ENCODE data around the gene KRT32. TPM values are rescaled to one million over a fixed set of nuclear protein-coding genes. Genes with fewer than 3 reads are reported as not detected.

The KRT32 gene
- total RNA-seq, 1 experiment from 2014 or later = 1.5 TPM

GRCh38 chr17:41419716-41420115, 47.5 kb downstream of the KRT32 start:
- no peaks in the 10 kb centered on the region for H4K20me1 ChIP-seq (ENCODE audit: low read length)
- ChIA-PET POLR2A (ENCODE audit: unreplicated experiment) (no interaction called here), CTCF (no interaction called here)
- no peak for ATAC-seq
- H3K9me3 ChIP-seq (ENCODE audit: low read length) = no peaks in the 10 kb centered on the region
- H3K36me3 ChIP-seq (ENCODE audit: low read depth, low read length) = no peaks in the 10 kb centered on the region
- TF ChIP-seq CTCF (conservative IDR thresholded peaks at IDR 0.05; ENCODE audit: low read depth, low read length) (no peak), EZH2 (IDR thresholded peaks at IDR 0.05; ENCODE audit: low read length, unreplicated experiment) (no peak), EZH2phosphoT487 (IDR thresholded peaks at IDR 0.05; ENCODE audit: borderline replicate concordance, low read length) (no peak)
- no peak overlapping the region for H3K9ac ChIP-seq (ENCODE audit: low read length)
- no peak overlapping the region for H3K27ac ChIP-seq (ENCODE audit: low read length)
- no TSS peak for BruUV-seq (replicated peaks)
- DNase-seq = no peak
- peaks cover 50% of the 10 kb centered on the region for H3K4me1 ChIP-seq (ENCODE audit: insufficient read depth, low read length)
- H2AFZ ChIP-seq (ENCODE audit: low read length) = no peak overlapping the region
- no peak overlapping the region for H3K4me2 ChIP-seq (ENCODE audit: low read length)
- intact Hi-C loops (cut with micrococcal nuclease) = no loop called here
- no peak overlapping the region for H3K4me3 ChIP-seq (ENCODE audit: low read length)
- no peaks in the 10 kb centered on the region for H3K27me3 ChIP-seq (ENCODE audit: low read length)
- no peaks in the 10 kb centered on the region for H3F3A ChIP-seq (ENCODE audit: low read length, unreplicated experiment)
- H3K9me2 ChIP-seq (replicated peaks; ENCODE audit: low read length) = no peaks in the 10 kb centered on the region
- no peaks in the 10 kb centered on the region for H3K79me2 ChIP-seq (ENCODE audit: low read length)

- peak; percentile 52 for DNase-seq
- H3K9me3 ChIP-seq (ENCODE audit: low read length) = no peaks in the 10 kb centered on the region
- no TSS peak for BruUV-seq (replicated peaks)
- H2AFZ ChIP-seq (ENCODE audit: low read length) = no peak overlapping the region
- no peaks in the 10 kb centered on the region for H3K79me2 ChIP-seq (ENCODE audit: low read length)
- intact Hi-C loops (cut with micrococcal nuclease) = no loop called here
- H3K27me3 ChIP-seq (ENCODE audit: low read length) = no peaks in the 10 kb centered on the region
- peak overlapping the region; percentile 18; the same call in 1 of the 2 replicates for H3K4me3 ChIP-seq (ENCODE audit: low read length)
- H3K4me1 ChIP-seq (ENCODE audit: insufficient read depth, low read length) = peaks cover 54% of the 10 kb centered on the region
- ChIA-PET CTCF (interaction anchor here (0.6 to 1.4 kb wide), 5 partner anchors 14 to 130 kb away, joined by 3 to 6 read pairs (median 4); no protein-coding TSS in a partner anchor), POLR2A (ENCODE audit: unreplicated experiment) (interaction anchor here (0.6 kb wide), 1 partner anchor 123 kb away, joined by 5 read pairs; no protein-coding TSS in a partner anchor)
- TF ChIP-seq EZH2 (IDR thresholded peaks at IDR 0.05; ENCODE audit: low read length, unreplicated experiment) (no peak), EZH2phosphoT487 (IDR thresholded peaks at IDR 0.05; ENCODE audit: borderline replicate concordance, low read length) (no peak), CTCF (conservative IDR thresholded peaks at IDR 0.05; ENCODE audit: low read depth, low read length) (no peak)
- H3K27ac ChIP-seq (ENCODE audit: low read length) = peak overlapping the region; percentile 93
- H3K9me2 ChIP-seq (replicated peaks; ENCODE audit: low read length) = no peaks in the 10 kb centered on the region
- peak overlapping the region; percentile 67 for H3K4me2 ChIP-seq (ENCODE audit: low read length)
- peak; percentile 33 for ATAC-seq
- no peaks in the 10 kb centered on the region for H3K36me3 ChIP-seq (ENCODE audit: low read depth, low read length)
- peak overlapping the region; percentile 56 for H3K9ac ChIP-seq (ENCODE audit: low read length)
- H4K20me1 ChIP-seq (ENCODE audit: low read length) = no peaks in the 10 kb centered on the region
- H3F3A ChIP-seq (ENCODE audit: low read length, unreplicated experiment) = no peaks in the 10 kb centered on the region
Measured at GRCh38 chr17:41418116-41418860, 48.9 kb downstream of the KRT32 start.

- peak overlapping the region; percentile 93 for H3K27ac ChIP-seq (ENCODE audit: low read length)
- H2AFZ ChIP-seq (ENCODE audit: low read length) = 0 out of 2 replicates have a peak overlapping the region, but pooled peaks have one; percentile 7
- no peaks in the 10 kb centered on the region for H3K27me3 ChIP-seq (ENCODE audit: low read length)
- H3K79me2 ChIP-seq (ENCODE audit: low read length) = no peaks in the 10 kb centered on the region
- H3K36me3 ChIP-seq (ENCODE audit: low read depth, low read length) = no peaks in the 10 kb centered on the region
- H3K9me3 ChIP-seq (ENCODE audit: low read length) = no peaks in the 10 kb centered on the region
- peak overlapping the region; percentile 18; the same call in 1 of the 2 replicates for H3K4me3 ChIP-seq (ENCODE audit: low read length)
- no TSS peak for BruUV-seq (replicated peaks)
- ATAC-seq = peak; percentile 66
- no peaks in the 10 kb centered on the region for H4K20me1 ChIP-seq (ENCODE audit: low read length)
- CTCF ChIA-PET = interaction anchor here (0.6 to 1.4 kb wide), 6 partner anchors 13 to 131 kb away, joined by 3 to 6 read pairs (median 5); no protein-coding TSS in a partner anchor
- peak overlapping the region; percentile 67 for H3K4me2 ChIP-seq (ENCODE audit: low read length)
- no peaks in the 10 kb centered on the region for H3K9me2 ChIP-seq (replicated peaks; ENCODE audit: low read length)
- H3K9ac ChIP-seq (ENCODE audit: low read length) = peak overlapping the region; percentile 56
- intact Hi-C loops (cut with micrococcal nuclease) = no loop called here
- DNase-seq = peak; percentile 84
- H3F3A ChIP-seq (ENCODE audit: low read length, unreplicated experiment) = no peaks in the 10 kb centered on the region
- POLR2A ChIA-PET (ENCODE audit: unreplicated experiment) = interaction anchor here (0.6 kb wide), 1 partner anchor 123 kb away, joined by 5 read pairs; no protein-coding TSS in a partner anchor
- TF ChIP-seq EZH2 (IDR thresholded peaks at IDR 0.05; ENCODE audit: low read length, unreplicated experiment) = no peak
- TF ChIP-seq CTCF (conservative IDR thresholded peaks at IDR 0.05; ENCODE audit: low read depth, low read length) = peak; percentile 73
- H3K4me1 ChIP-seq (ENCODE audit: insufficient read depth, low read length) = peaks cover 56% of the 10 kb centered on the region
Measured at GRCh38 chr17:41417576-41418015, 49.6 kb downstream of the KRT32 start.
